ENCODE measurements around the gene RPL10A. TPM values are rescaled to one million over a fixed set of nuclear protein-coding genes. Genes with fewer than 3 reads are reported as not detected.

Gene RPL10A
- polyA plus RNA-seq, 1 of the 3 experiments (the other 2 are of a cell fraction): 3,548 TPM

GRCh38 chr6:35473850-35474130 lies 5.6 kb downstream of the RPL10A start:
- peaks cover 45% of the 10 kb centered on the region for H3F3A ChIP-seq (replicated peaks; ENCODE audit: insufficient read depth)
- H3K9me2 ChIP-seq: no peaks in the 10 kb centered on the region
- no peak for DNase-seq
- H3K79me2 ChIP-seq (ENCODE audit: insufficient read depth): peaks cover 32% of the 10 kb centered on the region
- H3K9me3 ChIP-seq: no peaks in the 10 kb centered on the region
- CTCF ChIA-PET: no interaction called here
- TF ChIP-seq REST (IDR thresholded peaks at IDR 0.05; ENCODE audit: low read depth, low read length): no peak
- TF ChIP-seq POLR2AphosphoS5 (IDR thresholded peaks at IDR 0.05; ENCODE audit: low read depth, low read length): 0 out of 2 replicates have a peak, but pooled peaks have one; percentile 12
- peaks cover 45% of the 10 kb centered on the region for H4K20me1 ChIP-seq (ENCODE audit: insufficient read depth)
- POLR2A ChIA-PET: interaction anchor here (0.7 to 1.8 kb wide), 3 partner anchors 14 to 18 kb away, joined by 3 to 8 read pairs (median 3); no protein-coding TSS in a partner anchor
- H3K9ac ChIP-seq: no peak overlapping the region
- no peak overlapping the region for H3K4me3 ChIP-seq (ENCODE audit: low read depth in 2 of 2, low read length in 1 of 2)
- peaks cover 28 to 35% of the 10 kb centered on the region in 2 experiments for H3K36me3 ChIP-seq (replicated peaks in 1 of 2; ENCODE audit: control insufficient read depth in 1 of 2, insufficient read depth in 2 of 2, low read length in 1 of 2)
- no peak overlapping the region for H3K4me2 ChIP-seq
- H2AFZ ChIP-seq (ENCODE audit: low read depth): no peak overlapping the region
- no peaks in the 10 kb centered on the region for H3K27me3 ChIP-seq (ENCODE audit: insufficient read depth)
- H3K4me1 ChIP-seq (ENCODE audit: control insufficient read depth in 1 of 2, insufficient read depth in 2 of 2, low read depth in 1 of 2, low read length in 1 of 2): peaks cover 21 to 23% of the 10 kb centered on the region in 2 experiments; a peak in 3 of 4 replicates
- H3K27ac ChIP-seq (ENCODE audit: low read depth in 2 of 2, low read length in 1 of 2): no peak overlapping the region

GRCh38 chr6:35474131-35474941 lies 6.1 kb downstream of the RPL10A start:
- H3K4me1 ChIP-seq (ENCODE audit: control insufficient read depth in 1 of 2, insufficient read depth in 2 of 2, low read depth in 1 of 2, low read length in 1 of 2): peaks cover 21 to 23% of the 10 kb centered on the region in 2 experiments; a peak in 3 of 4 replicates
- peaks cover 28 to 29% of the 10 kb centered on the region in 2 experiments for H3K36me3 ChIP-seq (replicated peaks in 1 of 2; ENCODE audit: control insufficient read depth in 1 of 2, insufficient read depth in 2 of 2, low read length in 1 of 2)
- H3K9me2 ChIP-seq: no peaks in the 10 kb centered on the region
- peaks cover 26% of the 10 kb centered on the region for H3K79me2 ChIP-seq (ENCODE audit: insufficient read depth)
- H3K4me2 ChIP-seq: no peak overlapping the region
- no peak overlapping the region for H3K27ac ChIP-seq (ENCODE audit: low read depth in 2 of 2, low read length in 1 of 2)
- TF ChIP-seq ZBTB33 (IDR thresholded peaks at IDR 0.05; ENCODE audit: borderline replicate concordance, low read depth) (no peak), EP300 (IDR thresholded peaks at IDR 0.05; ENCODE audit: borderline replicate concordance in 1 of 2, low read depth in 1 of 2, low read length in 1 of 2) (no peak), FOXJ3 (CRISPR knock-in tag; IDR thresholded peaks at IDR 0.05) (no peak), NFIC (IDR thresholded peaks at IDR 0.05; ENCODE audit: borderline replicate concordance) (no peak), CHD2 (IDR thresholded peaks at IDR 0.05; ENCODE audit: low read length, partially characterized antibody) (no peak)
- no peak overlapping the region for H2AFZ ChIP-seq (ENCODE audit: low read depth)
- no peaks in the 10 kb centered on the region for H3K9me3 ChIP-seq
- CTCF ChIA-PET: no interaction called here
- peaks cover 42% of the 10 kb centered on the region for H3F3A ChIP-seq (replicated peaks; ENCODE audit: insufficient read depth)
- peaks cover 39% of the 10 kb centered on the region for H4K20me1 ChIP-seq (ENCODE audit: insufficient read depth)
- POLR2A ChIA-PET: interaction anchor here (0.7 to 1.7 kb wide), 3 partner anchors 13 to 18 kb away, joined by 3 to 6 read pairs (median 3); no protein-coding TSS in a partner anchor
- DNase-seq: no peak
- no peaks in the 10 kb centered on the region for H3K27me3 ChIP-seq (ENCODE audit: insufficient read depth)
- H3K4me3 ChIP-seq (ENCODE audit: low read depth in 2 of 2, low read length in 1 of 2): no peak overlapping the region
- H3K9ac ChIP-seq: no peak overlapping the region
- 92% methylated on average over 5 of the region's 14 CpGs for WGBS (ENCODE audit: low lambda C conversion rate)

All from SK-N-SH (cell line).